Activated CD8-positive, alpha-beta memory T cell treated with anti-CD3 and anti-CD28 coated beads for 36 hours (primary cell): ENCODE results near the gene GALNT9. TPM values are rescaled to one million over a fixed set of nuclear protein-coding genes. Genes with fewer than 3 reads are reported as not detected.
"Not testable (repeated sequence)": the region's sequence is repeated elsewhere in the genome, so short reads cannot be mapped to it uniquely, and the experiment has no call there.

Experiments
- CTCF ChIA-PET: fragments of 350-600 bp; sonication (Branson Sonifier 250); formaldehyde crosslinking; loops from one replicate; lab custom pipeline; 2021; ENCODE audit warnings: antibody characterized with exemption; lab: Charles Lee
- POLR2A ChIA-PET: fragments of 350-600 bp; sonication (Branson Sonifier 250); formaldehyde crosslinking; loops from one replicate; lab custom pipeline; 2021; ENCODE audit warnings: antibody characterized with exemption; lab: Charles Lee
- total RNA-seq, 2 experiments: library from RNA; stranded (reverse); gene quantifications; one replicate each; pipeline ENCODE4 v1.2.3, GENCODE V29; 2021

The GALNT9 gene
- total RNA-seq, 2 experiments from 2014 or later: not detected

DNA sequence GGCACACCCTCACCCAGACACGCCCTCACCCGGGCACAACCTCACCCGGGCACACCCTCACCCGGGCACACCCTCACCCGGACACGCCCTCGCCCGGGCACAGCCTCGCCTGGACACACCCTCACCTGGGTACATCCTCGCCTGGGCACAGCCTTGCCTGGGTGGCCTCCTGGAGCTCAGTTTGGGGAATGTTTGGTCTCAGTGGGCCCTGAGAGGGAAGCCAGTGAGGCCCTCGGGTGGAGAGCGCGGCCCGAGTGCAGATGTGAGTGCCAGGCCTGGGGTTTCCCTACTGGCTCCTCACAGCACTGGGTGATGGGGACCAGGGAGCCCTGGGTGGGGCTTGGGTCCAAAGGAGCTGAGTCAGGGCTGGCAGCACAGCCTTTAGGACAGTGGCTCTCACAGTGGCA lies 23.8 kb downstream of the GALNT9 start:
- ChIA-PET POLR2A (no interaction called here), CTCF (no interaction called here)

- POLR2A ChIA-PET, CTCF ChIA-PET: not testable (repeated sequence)
Measured at GRCh38 chr12:132304866-132305265, 24.5 kb downstream of the GALNT9 start.

DNA sequence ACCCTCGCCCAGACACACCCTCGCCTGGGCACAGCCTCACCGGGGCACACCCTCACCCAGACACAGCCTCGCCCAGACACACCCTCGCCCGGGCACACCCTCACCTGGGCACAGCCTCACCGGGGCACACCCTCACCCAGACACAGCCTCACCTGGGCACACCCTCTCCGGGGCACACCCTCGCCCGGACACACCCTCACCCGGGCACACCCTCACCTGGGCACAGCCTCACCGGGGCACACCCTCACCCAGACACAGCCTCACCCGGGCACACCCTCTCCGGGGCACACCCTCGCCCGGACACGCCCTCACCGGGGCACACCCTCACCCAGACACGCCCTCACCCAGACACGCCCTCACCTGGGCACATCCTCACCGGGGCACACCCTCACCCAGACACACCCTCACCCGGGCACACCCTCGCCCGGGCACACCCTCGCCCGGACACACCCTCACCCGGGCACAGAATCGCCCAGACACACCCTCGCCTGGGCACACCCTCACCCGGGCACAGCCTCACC lies 25.5 kb downstream of the GALNT9 start:
- POLR2A ChIA-PET, CTCF ChIA-PET: not testable (repeated sequence)

- POLR2A ChIA-PET: no interaction called here
Measured at GRCh38 chr12:132302466-132303358, 26.7 kb downstream of the GALNT9 start.

DNA sequence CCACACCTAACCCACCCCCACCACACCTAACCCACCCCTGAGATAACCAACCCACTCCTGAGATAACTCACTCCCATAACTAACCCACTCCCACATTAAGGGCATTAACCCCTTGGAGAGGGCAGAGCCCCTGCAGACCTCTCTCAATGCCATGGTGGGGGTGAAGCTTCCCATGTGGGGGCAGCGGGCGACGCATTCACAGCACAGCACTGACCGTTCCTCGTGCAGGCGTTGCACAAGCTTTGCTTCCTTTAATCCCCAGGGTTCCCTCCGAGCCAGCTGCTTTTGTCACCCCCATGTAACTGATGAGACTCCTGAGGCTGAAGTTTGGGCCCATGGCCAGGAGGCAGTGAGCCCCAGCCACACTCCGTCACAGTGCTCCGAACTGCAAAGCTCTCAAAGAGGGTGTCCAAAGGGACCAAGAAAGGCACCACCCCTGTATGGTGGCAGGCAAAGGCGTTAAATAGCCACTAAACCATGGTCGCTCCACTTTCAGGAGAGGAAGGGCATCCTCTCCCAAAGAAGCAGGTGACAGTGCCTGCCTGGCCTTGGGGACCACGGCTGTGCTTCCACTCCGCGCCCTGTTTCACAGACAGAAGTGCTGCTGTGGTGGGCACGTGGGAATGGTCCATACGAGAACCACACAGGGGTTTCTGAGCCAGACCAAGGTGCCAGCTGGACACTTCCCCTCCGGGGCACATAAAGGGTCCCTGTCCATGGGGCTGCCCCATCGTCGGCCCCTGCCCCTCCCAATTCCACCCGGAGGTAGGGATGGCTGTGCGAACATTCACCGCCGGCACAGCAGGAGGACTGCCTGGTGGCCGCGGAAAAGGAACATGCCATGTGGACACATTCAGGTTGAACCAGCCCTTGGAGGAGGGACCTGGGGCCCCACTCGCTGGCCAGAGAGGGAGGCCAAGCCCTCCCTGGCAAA lies 28.3 kb downstream of the GALNT9 start:
- ChIA-PET POLR2A (no interaction called here), CTCF (no interaction called here)

More at GRCh38 chr12:132302466-132303358, 26.7 kb downstream of the GALNT9 start:
- CTCF ChIA-PET: no interaction called here

- POLR2A ChIA-PET: no interaction called here
- CTCF ChIA-PET: no interaction called here
Measured at GRCh38 chr12:132296063-132296462, 33.3 kb downstream of the GALNT9 start.

DNA sequence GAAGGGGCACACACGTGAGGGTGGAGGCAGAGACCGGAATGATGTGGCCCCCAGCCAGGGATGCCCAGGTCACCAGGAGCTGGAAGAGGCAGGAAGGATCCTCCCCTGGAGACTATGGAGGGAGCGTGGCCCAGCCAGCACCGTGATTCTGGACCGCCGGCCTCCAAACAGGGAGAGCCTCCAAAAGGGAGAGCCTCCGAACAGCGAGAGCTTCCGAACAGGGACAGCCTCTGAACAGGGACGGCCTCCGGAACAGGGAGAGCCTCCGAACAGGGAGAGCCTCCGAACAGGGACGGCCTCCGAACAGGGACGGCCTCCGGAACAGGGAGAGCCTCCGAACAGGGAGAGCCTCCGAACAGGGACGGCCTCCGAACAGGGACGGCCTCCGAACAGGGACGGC lies 33.8 kb downstream of the GALNT9 start:
- CTCF ChIA-PET, POLR2A ChIA-PET: not testable (repeated sequence)

GRCh38 chr12:132295101-132295526 lies 34.3 kb downstream of the GALNT9 start:
- ChIA-PET POLR2A (no interaction called here), CTCF (no interaction called here)

- ChIA-PET CTCF (no interaction called here), POLR2A (no interaction called here)
Measured at GRCh38 chr12:132294121-132295034, 35.0 kb downstream of the GALNT9 start.

GRCh38 chr12:132292328-132293319 lies 36.8 kb downstream of the GALNT9 start:
- POLR2A ChIA-PET: no interaction called here
- CTCF ChIA-PET: no interaction called here

GRCh38 chr12:132291402-132292175 lies 37.8 kb downstream of the GALNT9 start:
- ChIA-PET CTCF (no interaction called here), POLR2A (no interaction called here)

DNA sequence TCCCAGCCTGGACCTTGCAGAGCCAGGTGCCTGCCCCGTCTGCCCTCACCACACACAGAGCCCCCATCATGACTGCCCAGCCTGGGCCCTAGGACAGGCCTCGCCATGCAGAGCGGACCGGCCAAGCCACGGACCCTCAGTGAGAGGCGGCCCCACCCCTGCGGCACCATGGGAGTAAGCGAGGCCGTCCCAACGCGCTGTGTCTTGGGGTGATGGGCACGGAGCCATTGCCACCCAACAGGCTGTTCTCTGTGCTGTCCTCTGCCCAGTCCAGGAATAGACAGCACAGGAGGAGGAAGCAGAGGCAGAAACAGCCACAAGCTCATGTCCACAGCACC lies 39.2 kb downstream of the GALNT9 start:
- ChIA-PET CTCF (no interaction called here), POLR2A (no interaction called here)

GRCh38 chr12:132289356-132290202 lies 39.8 kb downstream of the GALNT9 start:
- ChIA-PET POLR2A (no interaction called here), CTCF (no interaction called here)

- ChIA-PET POLR2A (no interaction called here), CTCF (no interaction called here)
Measured at GRCh38 chr12:132288516-132289215, 40.7 kb downstream of the GALNT9 start.

- ChIA-PET POLR2A (no interaction called here), CTCF (no interaction called here)
Measured at GRCh38 chr12:132287391-132288238, 41.8 kb downstream of the GALNT9 start.
